ENCODE data around the gene MPC1. TPM values are rescaled to one million over a fixed set of nuclear protein-coding genes. Genes with fewer than 3 reads are reported as not detected.

MPC1 gene
- total RNA-seq, 1 donor from 2014 or later, result 17.0 TPM

- no peaks in the 10 kb centered on the region for H3K27me3 Mint-ChIP-seq (ENCODE audit: unreplicated experiment)
- DNase-seq, result peak; percentile 79
- H3K4me3 Mint-ChIP-seq (ENCODE audit: unreplicated experiment), result peak overlapping the region; percentile 91
- H3K27ac Mint-ChIP-seq (ENCODE audit: unreplicated experiment), result peak overlapping the region; percentile 76
- peaks cover 4% of the 10 kb centered on the region for H3K4me1 Mint-ChIP-seq (ENCODE audit: low read depth, unreplicated experiment)
- no peaks in the 10 kb centered on the region for H3K36me3 Mint-ChIP-seq (ENCODE audit: unreplicated experiment)
- TF ChIP-seq CTCF (IDR thresholded peaks at IDR 0.05; ENCODE audit: partially characterized antibody, unreplicated experiment), result peak; percentile 83
- H3K9me3 Mint-ChIP-seq (ENCODE audit: unreplicated experiment), result peaks cover 9% of the 10 kb centered on the region
Measured at GRCh38 chr6:166381733-166382499, 824 bp downstream of the MPC1 start.

GRCh38 chr6:166381381-166381732 is 1.4 kb downstream of the MPC1 start:
- Mint-ChIP-seq H3K27ac (ENCODE audit: unreplicated experiment) (peak overlapping the region; percentile 76), H3K36me3 (ENCODE audit: unreplicated experiment) (no peaks in the 10 kb centered on the region), H3K4me3 (ENCODE audit: unreplicated experiment) (peak overlapping the region; percentile 91), H3K4me1 (ENCODE audit: low read depth, unreplicated experiment) (peaks cover 4% of the 10 kb centered on the region), H3K9me3 (ENCODE audit: unreplicated experiment) (peaks cover 9% of the 10 kb centered on the region), H3K27me3 (ENCODE audit: unreplicated experiment) (no peaks in the 10 kb centered on the region)
- no peak for DNase-seq
- TF ChIP-seq CTCF (IDR thresholded peaks at IDR 0.05; ENCODE audit: partially characterized antibody, unreplicated experiment), result no peak

- Mint-ChIP-seq H3K27me3 (ENCODE audit: unreplicated experiment) (no peaks in the 10 kb centered on the region), H3K4me1 (ENCODE audit: low read depth, unreplicated experiment) (peaks cover 4% of the 10 kb centered on the region), H3K9me3 (ENCODE audit: unreplicated experiment) (peaks cover 9% of the 10 kb centered on the region), H3K27ac (ENCODE audit: unreplicated experiment) (no peak overlapping the region), H3K4me3 (ENCODE audit: unreplicated experiment) (no peak overlapping the region), H3K36me3 (ENCODE audit: unreplicated experiment) (no peaks in the 10 kb centered on the region)
- no peak for TF ChIP-seq CTCF (IDR thresholded peaks at IDR 0.05; ENCODE audit: partially characterized antibody, unreplicated experiment)
- no peak for DNase-seq
Measured at GRCh38 chr6:166379800-166380199, 2.9 kb downstream of the MPC1 start.

GRCh38 chr6:166379103-166379586 is 3.6 kb downstream of the MPC1 start:
- no peak for DNase-seq
- no peaks in the 10 kb centered on the region for H3K27me3 Mint-ChIP-seq (ENCODE audit: unreplicated experiment)
- no peak overlapping the region for H3K4me3 Mint-ChIP-seq (ENCODE audit: unreplicated experiment)
- TF ChIP-seq CTCF (IDR thresholded peaks at IDR 0.05; ENCODE audit: partially characterized antibody, unreplicated experiment), result no peak
- no peak overlapping the region for H3K27ac Mint-ChIP-seq (ENCODE audit: unreplicated experiment)
- no peaks in the 10 kb centered on the region for H3K36me3 Mint-ChIP-seq (ENCODE audit: unreplicated experiment)
- peaks cover 4% of the 10 kb centered on the region for H3K4me1 Mint-ChIP-seq (ENCODE audit: low read depth, unreplicated experiment)
- peaks cover 7% of the 10 kb centered on the region for H3K9me3 Mint-ChIP-seq (ENCODE audit: unreplicated experiment)

GRCh38 chr6:166377721-166378120 is 5.0 kb downstream of the MPC1 start:
- Mint-ChIP-seq H3K27ac (ENCODE audit: unreplicated experiment) (no peak overlapping the region), H3K27me3 (ENCODE audit: unreplicated experiment) (no peaks in the 10 kb centered on the region), H3K4me3 (ENCODE audit: unreplicated experiment) (no peak overlapping the region), H3K36me3 (ENCODE audit: unreplicated experiment) (no peaks in the 10 kb centered on the region), H3K4me1 (ENCODE audit: low read depth, unreplicated experiment) (peaks cover 4% of the 10 kb centered on the region), H3K9me3 (ENCODE audit: unreplicated experiment) (peaks cover 5% of the 10 kb centered on the region)
- no peak for TF ChIP-seq CTCF (IDR thresholded peaks at IDR 0.05; ENCODE audit: partially characterized antibody, unreplicated experiment)
- DNase-seq, result no peak
